Tibial artery (tissue), 4 donors: Measurements from ENCODE around the gene AKAP8L.

Source experiments
- DNase-seq, 2 donors: peaks; one replicate each; pipeline ENCODE4 v3.0.0-alpha.2; 2019
- H3K27ac ChIP-seq, 2 donors: fragments of 200-600 bp; sonication (generic) in 1 of 2; 1 replicate in 1 of 2; 2 replicates in 1 of 2; pipeline ENCODE4 v1.5.1; 2018 to 2019; ENCODE audit warnings: mild to moderate bottlenecking in 1 of 2
- H3K27me3 ChIP-seq, 2 donors: fragments of 200-600 bp; sonication (generic) in 1 of 2; one replicate each; pipeline versions ENCODE4 v1.5.1 to v1.6.0; 2016 to 2019
- H3K36me3 ChIP-seq, 3 donors: fragments of 200-600 bp; sonication (generic) in 2 of 3; one replicate each; pipeline ENCODE4 v1.5.1; 2016 to 2019; ENCODE audit warnings: mild to moderate bottlenecking in 2 of 3
- H3K4me1 ChIP-seq, 4 donors: fragments of 200-600 bp; sonication (generic) in 2 of 4; 1 replicate in 3 of 4; 2 replicates in 1 of 4; pipeline ENCODE4 v1.5.1; 2016 to 2019
- H3K4me3 ChIP-seq, 2 donors: fragments of 200-600 bp; sonication (generic) in 1 of 2; 1 replicate in 1 of 2; 2 replicates in 1 of 2; pipeline ENCODE4 v1.5.1; 2018 to 2019; ENCODE audit warnings: mild to moderate bottlenecking in 2 of 2
- H3K9me3 ChIP-seq, 3 donors: fragments of 200-600 bp; sonication (generic) in 1 of 3; one replicate each; pipeline ENCODE4 v1.5.1; 2016 to 2019
- intact Hi-C: fragments of 100-400 bp; cut with DNase I; formaldehyde crosslinking; loops from one replicate; pipeline ENCODE4 v1.15.0; 2023; ENCODE audit warnings: low total_unique reads
- TF ChIP-seq, protein P1 (sequence below), 2 experiments: fragments of 200-600 bp in 1 of 2; fragments of 450-650 bp in 1 of 2; IDR thresholded peaks; one replicate each; pipeline ENCODE4 v1.5.1; 2017 to 2019; ENCODE audit warnings: antibody characterized with exemption in 2 of 2, mild to moderate bottlenecking in 1 of 2, moderate library complexity in 1 of 2

The AKAP8L gene

DNA sequence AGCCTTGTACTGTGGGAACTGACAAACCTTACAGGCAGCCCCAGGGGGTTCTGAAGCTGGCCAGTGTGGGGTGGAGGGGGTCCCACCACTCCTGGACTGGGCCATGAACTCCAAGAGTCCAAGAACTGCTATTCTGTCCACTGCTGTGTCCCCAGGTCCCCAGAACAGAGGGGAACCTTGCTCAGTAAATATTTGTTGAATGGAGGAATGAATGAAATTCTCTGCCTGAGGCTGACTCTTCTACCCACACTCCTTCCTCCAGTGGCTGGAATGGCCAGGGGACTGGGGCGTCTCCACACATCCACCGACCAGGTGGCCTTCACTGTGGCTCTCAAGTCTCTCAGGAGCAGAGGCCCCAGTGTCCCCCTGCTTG is 19.3 kb upstream of the AKAP8L start:
- intact Hi-C loops: loop anchor here (10.0 kb wide), 1 partner anchor 263 kb away; no protein-coding TSS in a partner anchor
- TF ChIP-seq, protein P1, sequence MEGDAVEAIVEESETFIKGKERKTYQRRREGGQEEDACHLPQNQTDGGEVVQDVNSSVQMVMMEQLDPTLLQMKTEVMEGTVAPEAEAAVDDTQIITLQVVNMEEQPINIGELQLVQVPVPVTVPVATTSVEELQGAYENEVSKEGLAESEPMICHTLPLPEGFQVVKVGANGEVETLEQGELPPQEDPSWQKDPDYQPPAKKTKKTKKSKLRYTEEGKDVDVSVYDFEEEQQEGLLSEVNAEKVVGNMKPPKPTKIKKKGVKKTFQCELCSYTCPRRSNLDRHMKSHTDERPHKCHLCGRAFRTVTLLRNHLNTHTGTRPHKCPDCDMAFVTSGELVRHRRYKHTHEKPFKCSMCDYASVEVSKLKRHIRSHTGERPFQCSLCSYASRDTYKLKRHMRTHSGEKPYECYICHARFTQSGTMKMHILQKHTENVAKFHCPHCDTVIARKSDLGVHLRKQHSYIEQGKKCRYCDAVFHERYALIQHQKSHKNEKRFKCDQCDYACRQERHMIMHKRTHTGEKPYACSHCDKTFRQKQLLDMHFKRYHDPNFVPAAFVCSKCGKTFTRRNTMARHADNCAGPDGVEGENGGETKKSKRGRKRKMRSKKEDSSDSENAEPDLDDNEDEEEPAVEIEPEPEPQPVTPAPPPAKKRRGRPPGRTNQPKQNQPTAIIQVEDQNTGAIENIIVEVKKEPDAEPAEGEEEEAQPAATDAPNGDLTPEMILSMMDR (IDR thresholded peaks at IDR 0.05): no peak
- Histone ChIP-seq H3K36me3 (peaks cover 0 to 26% (median 0%) of the 10 kb centered on the region in 3 donors), H3K4me3 (no peak overlapping the region), H3K27me3 (no peaks in the 10 kb centered on the region), H3K4me1 (peaks cover 0 to 53% (median 43%) of the 10 kb centered on the region in 4 donors), H3K9me3 (no peaks in the 10 kb centered on the region), H3K27ac (peak overlapping the region; percentile 59 to 68)
- DNase-seq: no peak

DNA sequence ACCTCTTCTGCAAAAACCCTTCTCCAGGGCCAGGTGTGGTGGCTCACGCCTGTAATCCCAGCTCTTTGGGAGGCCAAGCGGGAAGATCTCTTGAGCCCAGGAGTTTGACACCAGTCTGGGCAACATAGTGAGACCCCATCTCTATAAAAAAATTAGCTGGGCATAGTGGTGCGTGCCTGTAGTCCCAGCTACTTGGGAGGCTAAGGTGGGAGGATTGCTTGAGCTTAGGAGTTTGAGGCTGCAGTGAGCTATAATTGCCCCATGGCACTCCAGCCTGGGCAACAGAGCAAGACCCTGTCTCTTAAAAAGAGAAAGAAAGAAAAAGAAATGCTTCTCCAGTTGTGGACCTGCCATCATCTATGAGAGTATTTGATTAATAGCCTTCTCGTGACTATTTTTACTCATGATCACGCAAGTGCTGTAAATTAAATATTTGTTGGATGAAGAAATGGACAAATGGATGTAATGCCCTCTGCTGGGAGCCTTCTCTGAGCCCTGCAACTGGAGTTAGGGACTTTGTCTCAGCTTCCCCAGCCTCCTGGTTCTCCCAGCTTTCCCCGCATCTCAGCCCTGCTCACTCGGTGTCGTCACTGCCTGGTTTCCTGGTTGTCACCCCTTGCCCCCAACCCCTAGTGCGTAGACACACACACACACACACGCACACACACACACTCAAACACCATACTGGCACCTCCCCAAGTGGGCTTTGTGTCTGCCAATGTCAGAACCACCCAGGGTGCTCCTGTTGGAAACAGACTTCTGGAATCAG is 18.8 kb upstream of the AKAP8L start:
- Histone ChIP-seq H3K27me3 (no peaks in the 10 kb centered on the region), H3K36me3 (peaks cover 0 to 26% (median 0%) of the 10 kb centered on the region in 3 donors), H3K4me3 (no peak overlapping the region), H3K4me1 (peaks cover 0 to 51% (median 39%) of the 10 kb centered on the region in 4 donors), H3K27ac (peak overlapping the region; percentile 59 to 68), H3K9me3 (no peaks in the 10 kb centered on the region)
- peak in 1 of 2 donors; percentile 85 for DNase-seq
- intact Hi-C loops: loop anchor here (10.0 kb wide), 1 partner anchor 263 kb away; no protein-coding TSS in a partner anchor
- TF ChIP-seq, protein P1 (IDR thresholded peaks at IDR 0.05): peak; percentile 39 to 41

DNA sequence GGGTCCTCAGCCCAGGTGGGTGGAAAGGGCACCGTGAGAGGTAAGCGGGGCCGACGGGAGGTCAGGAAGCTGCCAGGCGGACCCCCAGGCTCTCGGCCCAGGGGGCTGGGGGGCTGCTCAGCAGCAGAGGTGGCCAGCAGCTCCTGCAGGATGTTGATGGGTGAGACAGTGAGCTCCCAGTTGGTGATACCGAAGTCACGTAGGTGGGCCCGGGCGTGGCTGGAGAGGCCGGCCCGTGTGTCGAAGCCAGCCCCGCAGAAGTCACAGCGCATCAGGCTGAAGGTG is 18.0 kb upstream of the AKAP8L start:
- H3K4me3 ChIP-seq: no peak overlapping the region
- peaks cover 0 to 26% (median 0%) of the 10 kb centered on the region in 3 donors for H3K36me3 ChIP-seq
- H3K27ac ChIP-seq: peak overlapping the region; percentile 59 to 68

DNA sequence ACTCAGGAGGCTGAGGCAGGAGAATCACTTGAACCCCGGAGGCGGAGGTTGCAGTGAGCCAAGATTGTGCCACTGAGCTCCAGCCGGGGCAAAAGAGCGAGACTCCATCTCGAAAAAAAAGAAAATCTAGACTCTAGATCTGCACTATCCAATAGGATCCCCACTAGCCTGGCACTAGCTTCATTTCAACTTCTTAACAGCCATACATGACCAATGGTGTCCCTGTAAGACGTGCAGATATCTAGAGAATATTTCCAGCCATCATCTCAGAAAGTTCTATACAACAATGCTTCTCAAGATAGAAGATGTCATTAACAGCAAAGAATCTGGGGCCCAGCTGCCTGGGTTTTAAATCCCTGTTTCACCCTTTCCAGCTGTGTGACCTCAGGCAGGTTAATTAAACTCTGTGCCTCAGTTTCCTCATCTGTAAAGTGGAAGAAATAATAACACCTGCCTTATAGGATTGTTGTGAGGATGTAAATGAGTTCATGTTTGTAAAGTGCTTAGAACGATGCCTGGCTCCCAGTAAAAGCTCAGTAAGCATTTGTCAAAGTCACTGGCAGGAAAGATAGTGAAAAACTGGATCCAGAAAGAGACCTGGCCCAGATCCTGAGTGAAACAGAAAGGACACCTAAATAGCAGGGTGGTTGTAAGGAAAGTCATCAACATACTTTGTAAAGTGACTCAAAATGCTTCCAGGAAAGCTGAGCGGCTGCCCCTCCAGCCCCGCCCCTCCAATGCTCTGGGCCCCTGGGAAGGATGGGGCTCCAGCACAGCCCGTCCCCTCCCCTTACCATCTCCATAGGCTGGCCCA is 17.4 kb upstream of the AKAP8L start:
- intact Hi-C loops: loop anchor here (10.0 kb wide), 1 partner anchor 261 kb away; no protein-coding TSS in a partner anchor
- Histone ChIP-seq H3K36me3 (peaks cover 0 to 26% (median 0%) of the 10 kb centered on the region in 3 donors), H3K4me3 (no peak overlapping the region), H3K27ac (peak overlapping the region; percentile 59 to 68), H3K9me3 (no peaks in the 10 kb centered on the region), H3K4me1 (peaks cover 0 to 53% (median 46%) of the 10 kb centered on the region in 4 donors), H3K27me3 (no peaks in the 10 kb centered on the region)
- TF ChIP-seq, protein P1 (IDR thresholded peaks at IDR 0.05): no peak
- DNase-seq: no peak

More for the DNA sequence above, 18.0 kb upstream of the AKAP8L start:
- intact Hi-C loops: loop anchor here (10.0 kb wide), 1 partner anchor 262 kb away; no protein-coding TSS in a partner anchor
- Histone ChIP-seq H3K27me3 (no peaks in the 10 kb centered on the region), H3K9me3 (no peaks in the 10 kb centered on the region), H3K4me1 (peaks cover 0 to 48% (median 41%) of the 10 kb centered on the region in 4 donors)
- TF ChIP-seq, protein P1 (IDR thresholded peaks at IDR 0.05): no peak
- no peak for DNase-seq

DNA sequence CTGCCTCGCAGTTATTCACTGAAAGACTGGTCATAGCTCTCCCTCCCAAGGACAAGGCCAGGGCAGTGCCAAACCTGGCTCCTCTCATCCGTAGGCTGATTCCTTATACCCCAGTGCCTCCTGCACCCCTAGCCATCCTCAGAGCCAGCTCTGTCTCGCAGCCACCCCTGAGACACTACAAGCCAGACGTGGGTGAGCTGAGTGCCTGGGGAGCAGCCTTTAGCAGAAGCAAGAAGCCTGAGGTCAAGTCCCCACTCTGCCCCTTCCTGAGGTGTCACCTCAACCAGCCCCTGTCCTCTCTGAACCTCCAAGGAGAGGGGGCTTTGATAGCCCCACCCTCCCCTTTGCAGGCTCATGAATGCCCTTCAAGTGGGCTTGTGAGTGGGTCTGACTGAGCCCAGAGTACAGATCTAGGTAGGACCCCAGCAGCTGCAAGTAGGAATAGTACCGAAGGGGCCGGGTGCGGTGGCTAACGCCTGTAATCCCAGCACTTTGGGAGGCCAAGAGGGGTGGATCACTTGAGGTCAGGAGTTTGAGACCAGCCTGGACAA is 14.8 kb upstream of the AKAP8L start:
- Histone ChIP-seq H3K36me3 (peaks cover 0 to 24% (median under 1%) of the 10 kb centered on the region in 3 donors), H3K27ac (peak overlapping the region; percentile 89 to 90), H3K27me3 (no peaks in the 10 kb centered on the region), H3K4me1 (peaks cover 0 to 65% (median 50%) of the 10 kb centered on the region in 4 donors), H3K9me3 (no peaks in the 10 kb centered on the region), H3K4me3 (peak overlapping the region; percentile 91)
- intact Hi-C loops: loop anchor here (10.0 kb wide), 1 partner anchor 259 kb away; no protein-coding TSS in a partner anchor
- no peak for DNase-seq
- TF ChIP-seq, protein P1 (IDR thresholded peaks at IDR 0.05): no peak
